Measurements from ENCODE around the gene FAM240B.
A peak's percentile ranks its signal among the peaks of the same experiment; 100 is the strongest.

The FAM240B gene

GRCh38 chr9:38720083-38720745 lies at the start of gene FAM240B:
Gene FAM240B (minus strand): TSS chr9:38720133. CDS start chr9:38703999, 16,134 bp downstream.
- DNase-seq, result no peak
- intact Hi-C loops (cut with DNase I), result no loop called here

GRCh38 chr9:38768351-38768761 lies 48.4 kb upstream of the FAM240B start:
- DNase-seq, result peak in 30 of 42 donors; percentile 7 to 74 (median 26)
- intact Hi-C loops (cut with DNase I), result loop anchor here (10.0 kb wide), 1 partner anchor 64 kb away; no protein-coding TSS in a partner anchor

- intact Hi-C loops (cut with DNase I), result loop anchor here (10.0 kb wide), 1 partner anchor 60 kb away; no protein-coding TSS in a partner anchor
- no peak for DNase-seq
Measured at GRCh38 chr9:38765101-38765500, 45.2 kb upstream of the FAM240B start.

- intact Hi-C loops (cut with DNase I), result loop anchor here (10.0 kb wide), 1 partner anchor 57 kb away; no protein-coding TSS in a partner anchor
- no peak for DNase-seq
Measured at GRCh38 chr9:38761999-38762398, 42.1 kb upstream of the FAM240B start.

GRCh38 chr9:38761339-38761738 lies 41.4 kb upstream of the FAM240B start:
- intact Hi-C loops (cut with DNase I), result loop anchor here (10.0 kb wide), 1 partner anchor 57 kb away; no protein-coding TSS in a partner anchor

GRCh38 chr9:38756702-38757101 lies 36.8 kb upstream of the FAM240B start:
- intact Hi-C loops (cut with DNase I), result no loop called here
- no peak for DNase-seq

More at GRCh38 chr9:38761339-38761738, 41.4 kb upstream of the FAM240B start:
- DNase-seq, result no peak

- DNase-seq, result peak in 1 of 42 donors; percentile 9
- intact Hi-C loops (cut with DNase I), result no loop called here
Measured at GRCh38 chr9:38747941-38748340, 28.0 kb upstream of the FAM240B start.

GRCh38 chr9:38747067-38747466 lies 27.1 kb upstream of the FAM240B start:
- peak in 1 of 42 donors; percentile 16 for DNase-seq
- intact Hi-C loops (cut with DNase I), result no loop called here

- DNase-seq, result no peak
- intact Hi-C loops (cut with DNase I), result no loop called here
Measured at GRCh38 chr9:38746303-38746702, 26.4 kb upstream of the FAM240B start.

- intact Hi-C loops (cut with DNase I), result no loop called here
Measured at GRCh38 chr9:38744484-38744883, 24.6 kb upstream of the FAM240B start.

GRCh38 chr9:38737246-38737645 lies 17.3 kb upstream of the FAM240B start:
- peak in 1 of 42 donors; percentile 5 for DNase-seq
- intact Hi-C loops (cut with DNase I), result no loop called here

More at GRCh38 chr9:38744484-38744883, 24.6 kb upstream of the FAM240B start:
- DNase-seq, result peak in 1 of 42 donors; percentile 10

- intact Hi-C loops (cut with DNase I), result no loop called here
- DNase-seq, result no peak
Measured at GRCh38 chr9:38734831-38735230, 14.9 kb upstream of the FAM240B start.

- intact Hi-C loops (cut with DNase I), result no loop called here
Measured at GRCh38 chr9:38733503-38733902, 13.6 kb upstream of the FAM240B start.

GRCh38 chr9:38732885-38733284 lies 13.0 kb upstream of the FAM240B start:
- intact Hi-C loops (cut with DNase I), result no loop called here
- no peak for DNase-seq

More at GRCh38 chr9:38733503-38733902, 13.6 kb upstream of the FAM240B start:
- DNase-seq, result no peak

GRCh38 chr9:38727497-38728001 lies 7.6 kb upstream of the FAM240B start:
- intact Hi-C loops (cut with DNase I), result no loop called here
- DNase-seq, result peak in 26 of 42 donors; percentile 3 to 60 (median 26)

- intact Hi-C loops (cut with DNase I), result no loop called here
- no peak for DNase-seq
Measured at GRCh38 chr9:38724754-38725153, 4.8 kb upstream of the FAM240B start.

- no peak for DNase-seq
- intact Hi-C loops (cut with DNase I), result no loop called here
Measured at GRCh38 chr9:38718148-38718547, 1.8 kb downstream of the FAM240B start.

GRCh38 chr9:38715684-38716083 lies 4.2 kb downstream of the FAM240B start:
- intact Hi-C loops (cut with DNase I), result no loop called here
- DNase-seq, result no peak

- no peak for DNase-seq
- intact Hi-C loops (cut with DNase I), result no loop called here
Measured at GRCh38 chr9:38713426-38713825, 6.5 kb downstream of the FAM240B start.

- DNase-seq, result no peak
- intact Hi-C loops (cut with DNase I), result loop anchor here (10.0 kb wide), 1 partner anchor 56 kb away; no protein-coding TSS in a partner anchor
Measured at GRCh38 chr9:38708759-38709158, 11.2 kb downstream of the FAM240B start.

Data from head of caudate nucleus (tissue), 42 donors.